ENCODE data around the gene GUCA2A. TPM values are rescaled to one million over a fixed set of nuclear protein-coding genes. Genes with fewer than 3 reads are reported as not detected.

Gene GUCA2A
- total and polyA plus RNA-seq, 9 of the 15 experiments (the other 6 are each of a cell fraction or from before 2014, with no cell fraction given) = not detected

- Histone ChIP-seq H4K20me1 (replicated peaks; ENCODE audit: control insufficient read depth, insufficient read depth, low read length) (no peaks in the 10 kb centered on the region), H3K27me3 (ENCODE audit: control insufficient read depth in 2 of 2, insufficient read depth in 2 of 2, low read length in 2 of 2) (peaks cover 19 to 33% of the 10 kb centered on the region in 2 experiments; a peak in 4 of 5 replicates), H3K79me2 (ENCODE audit: control insufficient read depth, insufficient read depth, low read length) (no peaks in the 10 kb centered on the region), H2AFZ (ENCODE audit: low read depth, low read length) (no peak overlapping the region), H3K9me1 (ENCODE audit: control insufficient read depth, insufficient read depth, low read length) (no peaks in the 10 kb centered on the region), H3K36me3 (ENCODE audit: control insufficient read depth, insufficient read depth, low read length) (no peaks in the 10 kb centered on the region), H3K9me3 (replicated peaks; ENCODE audit: control insufficient read depth, insufficient read depth, low read depth, low read length) (no peaks in the 10 kb centered on the region), H3K4me2 (ENCODE audit: insufficient read depth, low read length) (no peak overlapping the region), H3K9ac (ENCODE audit: insufficient read depth in 1 of 2, low read depth in 2 of 2, low read length in 2 of 2) (no peak overlapping the region), H3K4me3 (no peak overlapping the region), H3K4me1 (replicated peaks in 1 of 2; ENCODE audit: control insufficient read depth in 2 of 2, insufficient read depth in 2 of 2, low read length in 2 of 2) (no peaks in the 10 kb centered on the region), H3K27ac (ENCODE audit: extremely low read depth, low read depth, low read length) (no peak overlapping the region)
- intact Hi-C loops (cut with micrococcal nuclease) = loop anchor here (10.0 kb wide), 1 partner anchor 315 kb away; no protein-coding TSS in a partner anchor
- ATAC-seq = no peak
- no TSS peak for BruUV-seq (replicated peaks)
- 2% methylated on average over 5 of the region's 5 CpGs for WGBS (ENCODE audit: insufficient coverage, low coverage, missing lambda C conversion rate)
- in situ Hi-C loops (cut with MboI) = loop anchor here (25.0 kb wide), 1 partner anchor 318 kb away; no protein-coding TSS in a partner anchor
- ChIA-PET POLR2A (interaction anchor here (1.3 kb wide), 1 partner anchor 12 kb away, joined by 3 read pairs; no protein-coding TSS in a partner anchor), CTCF (ENCODE audit: low intra/inter-chr PET ratio) (no interaction called here)
- FAIRE-seq = no peak
- no peak for DNase-seq (ENCODE audit: extremely low read depth in 1 of 4, low spot score in 3 of 4)
- TF ChIP-seq MCM7 (IDR thresholded peaks at IDR 0.05) (no peak), JUNB (CRISPR knock-in tag; conservative IDR thresholded peaks at IDR 0.05) (no peak), SMC3 (conservative IDR thresholded peaks at IDR 0.05; ENCODE audit: insufficient read depth, low read depth, low read length) (no peak), CHD4 (IDR thresholded peaks at IDR 0.05; ENCODE audit: insufficient read depth, insufficient replicate concordance, low read depth, low read length, poor library complexity, severe bottlenecking) (no peak), BRF2 (IDR thresholded peaks at IDR 0.05; ENCODE audit: borderline replicate concordance, insufficient read depth, insufficient read length) (no peak), NFRKB (IDR thresholded peaks at IDR 0.05; ENCODE audit: low read depth) (no peak), MYBL2 (IDR thresholded peaks at IDR 0.05; ENCODE audit: low read depth) (no peak), MYBL2 (CRISPR knock-in tag; IDR thresholded peaks at IDR 0.05; ENCODE audit: borderline replicate concordance) (no peak), FOSL1 (tag; conservative IDR thresholded peaks at IDR 0.05) (no peak), NCOA6 (IDR thresholded peaks at IDR 0.05) (no peak), CHCHD3 (CRISPR knock-in tag; IDR thresholded peaks at IDR 0.05) (no peak), PML (IDR thresholded peaks at IDR 0.05; ENCODE audit: low read length) (no peak), ATF7 (IDR thresholded peaks at IDR 0.05) (no peak), ZNF232 (CRISPR knock-in tag; IDR thresholded peaks at IDR 0.05) (no peak), PRDM10 (IDR thresholded peaks at IDR 0.05; ENCODE audit: partially characterized antibody) (no peak), MCM3 (IDR thresholded peaks at IDR 0.05) (no peak), PRPF4 (IDR thresholded peaks at IDR 0.05; ENCODE audit: insufficient read depth, low read depth, low read length, poor library complexity, severe bottlenecking) (no peak), ZNF174 (CRISPR knock-in tag; IDR thresholded peaks at IDR 0.05) (no peak)
These were observed 34.4 kb downstream of the GUCA2A start for GRCh38 chr1:42130061-42130660.

Measured in K562 (cell line).